ENCODE results near the gene ITK.

- TF ChIP-seq CTCF (IDR thresholded peaks at IDR 0.05) (no peak), EZH2 (IDR thresholded peaks at IDR 0.05; ENCODE audit: borderline replicate concordance, insufficient read depth, low read depth, low read length, poor library complexity, severe bottlenecking) (no peak)
These were observed 113.9 kb downstream of the ITK start for GRCh38 chr5:157294407-157295091.

Measured in B cell (primary cell).